Fibroblast of lung (primary cell): ENCODE results near the gene PTK7. TPM values are rescaled to one million over a fixed set of nuclear protein-coding genes. Genes with fewer than 3 reads are reported as not detected.
A peak's percentile ranks its signal among the peaks of the same experiment; 100 is the strongest.

Experiments used
- DNase-seq, 2 donors: peaks; one replicate each; pipeline versions ENCODE4 v3.0.0 to v3.0.0-alpha.2; 2010; ENCODE audit warnings: low read depth in 2 of 2
- H2AFZ ChIP-seq: 2 replicates; pipeline ENCODE4 v1.5.1; 2012; ENCODE audit warnings: low read length, control low read depth, inconsistent platforms
- H3K27ac ChIP-seq: 2 replicates; pipeline ENCODE4 v1.5.1; 2011; ENCODE audit warnings: low read length, control low read depth; ENCODE audit not compliant: insufficient read depth
- H3K27me3 ChIP-seq: 2 replicates; pipeline ENCODE4 v1.5.1; 2011; ENCODE audit warnings: mild to moderate bottlenecking, low read length; ENCODE audit not compliant: control insufficient read depth, insufficient read depth
- H3K36me3 ChIP-seq: 2 replicates; pipeline ENCODE4 v1.5.1; 2011; ENCODE audit warnings: low read length; ENCODE audit not compliant: control insufficient read depth, insufficient read depth
- H3K4me1 ChIP-seq: 2 replicates; pipeline ENCODE4 v1.5.1; 2011; ENCODE audit warnings: low read length; ENCODE audit not compliant: control insufficient read depth, insufficient read depth; ENCODE audit errors: extremely low read depth
- H3K4me2 ChIP-seq: 2 replicates; pipeline ENCODE4 v1.5.1; 2011; ENCODE audit warnings: low read length, control low read depth; ENCODE audit not compliant: insufficient read depth; ENCODE audit errors: extremely low read depth
- H3K4me3 ChIP-seq, 4 experiments: fragments of 200-600 bp in 1 of 4; sonication (generic) in 1 of 4; replicated peaks in 1 of 4; 2 replicates each; pipeline ENCODE4 v1.5.1; 2011 to 2016; ENCODE audit warnings: low read length in 4 of 4, low read depth in 3 of 4, mild to moderate bottlenecking in 3 of 4, control low read depth in 2 of 4, inconsistent platforms in 1 of 4, mixed read lengths in 1 of 4; ENCODE audit not compliant: insufficient read depth in 1 of 4; ENCODE audit errors: control extremely low read depth in 1 of 4
- H3K79me2 ChIP-seq: 2 replicates; pipeline ENCODE4 v1.5.1; 2012; ENCODE audit warnings: mild to moderate bottlenecking, low read length, inconsistent platforms; ENCODE audit not compliant: control insufficient read depth, insufficient read depth
- H3K9ac ChIP-seq: 2 replicates; pipeline ENCODE4 v1.5.1; 2011; ENCODE audit warnings: mild to moderate bottlenecking, low read length, control low read depth; ENCODE audit not compliant: insufficient read depth
- H3K9me3 ChIP-seq: 2 replicates; pipeline ENCODE4 v1.5.1; 2012; ENCODE audit warnings: low read depth, low read length; ENCODE audit not compliant: control insufficient read depth, insufficient read depth
- H4K20me1 ChIP-seq: 2 replicates; pipeline ENCODE4 v1.5.1; 2011; ENCODE audit warnings: low read length; ENCODE audit not compliant: control insufficient read depth, insufficient read depth; ENCODE audit errors: extremely low read depth
- CTCF ChIP-seq, 2 donors: IDR thresholded peaks in 1 of 2; conservative IDR thresholded peaks in 1 of 2; 1 replicate in 1 of 2; 2 replicates in 1 of 2; pipeline ENCODE4 v1.5.1; 2011 to 2012; ENCODE audit warnings: low read length in 2 of 2, control low read depth in 1 of 2, inconsistent platforms in 1 of 2, low read depth in 1 of 2, mild to moderate bottlenecking in 1 of 2
- EZH2 ChIP-seq: IDR thresholded peaks from 2 replicates; pipeline ENCODE4 v1.5.1; 2012; ENCODE audit warnings: low read length, control low read depth, mild to moderate bottlenecking; ENCODE audit errors: missing control alignments
- polyA plus RNA-seq, 2 donors: library from polyadenylated mRNA; depleted of rRNA in 1 of 2; stranded (reverse) in 1 of 2; unstranded in 1 of 2; fragments of >200 nt; gene quantifications; 2 replicates each; pipeline ENCODE4 v1.2.1, GENCODE V29; 2011 to 2012; ENCODE audit warnings: missing spikeins in 1 of 2
- total RNA-seq: library from RNA; depleted of rRNA; stranded (reverse); fragments of >200 nt; gene quantifications from 2 replicates; pipeline ENCODE4 v1.2.1, GENCODE V29; 2014

The PTK7 gene
- total and polyA plus RNA-seq, 2 donors (not counting 1 experiment from before 2014, with no cell fraction given) = 145 to 149 TPM

DNA sequence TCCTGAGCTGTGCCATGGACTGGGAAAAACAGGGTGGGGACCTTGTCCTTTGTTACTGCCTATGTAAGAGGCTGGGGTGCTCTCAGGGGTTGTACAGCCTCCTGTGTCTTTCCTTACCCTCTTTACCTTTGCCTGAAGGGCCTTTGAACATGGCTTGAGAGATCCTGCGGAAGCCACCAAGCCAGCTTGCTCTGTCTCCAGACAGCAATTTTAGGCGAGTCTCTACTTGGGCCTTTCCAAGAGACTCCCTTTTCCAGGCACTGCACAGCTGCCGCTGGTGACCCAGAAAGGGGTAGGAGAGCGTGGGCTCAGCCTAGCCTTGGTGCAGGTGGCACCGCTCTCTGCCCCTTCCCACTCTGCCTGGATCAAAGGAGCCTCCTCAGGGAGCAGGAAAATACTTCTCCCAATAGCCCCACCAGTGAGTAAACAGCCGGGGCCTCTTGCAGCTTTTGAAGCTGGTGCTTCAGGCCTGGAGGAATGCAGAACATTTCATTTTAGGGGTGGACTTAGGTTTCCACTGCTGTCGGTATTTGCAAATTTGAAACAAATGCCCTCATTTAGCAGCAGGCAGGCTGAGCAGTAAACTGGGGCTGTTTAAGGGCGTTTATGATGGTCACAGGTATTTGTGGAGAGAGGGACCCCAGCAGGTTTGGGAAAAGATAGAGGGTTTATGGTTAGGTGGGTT is 13.9 kb downstream of the PTK7 start:
- Histone ChIP-seq H3K27me3 (no peaks in the 10 kb centered on the region), H3K4me3 (no peak overlapping the region), H3K4me2 (no peak overlapping the region), H3K79me2 (no peaks in the 10 kb centered on the region), H3K36me3 (no peaks in the 10 kb centered on the region), H3K9me3 (no peaks in the 10 kb centered on the region), H3K4me1 (peaks cover 7% of the 10 kb centered on the region), H3K27ac (no peak overlapping the region), H2AFZ (no peak overlapping the region), H3K9ac (no peak overlapping the region), H4K20me1 (no peaks in the 10 kb centered on the region)
- TF ChIP-seq CTCF (conservative IDR thresholded peaks at IDR 0.05 in 1 of 2, IDR thresholded peaks at IDR 0.05 in 1 of 2; ENCODE audit: low read depth in 1 of 2, low read length in 2 of 2) = no peak
- no peak for TF ChIP-seq EZH2
- DNase-seq = peak; percentile 20 to 50

- Histone ChIP-seq H3K4me2 (no peak overlapping the region), H3K27ac (no peak overlapping the region), H3K9ac (no peak overlapping the region), H3K27me3 (no peaks in the 10 kb centered on the region), H3K9me3 (no peaks in the 10 kb centered on the region), H3K4me1 (peaks cover 7% of the 10 kb centered on the region), H3K79me2 (peaks cover 2% of the 10 kb centered on the region), H3K36me3 (no peaks in the 10 kb centered on the region), H3K4me3 (no peak overlapping the region), H4K20me1 (no peaks in the 10 kb centered on the region), H2AFZ (no peak overlapping the region)
- peak in 1 of 2 donors; percentile 32 for DNase-seq
- TF ChIP-seq CTCF (conservative IDR thresholded peaks at IDR 0.05 in 1 of 2, IDR thresholded peaks at IDR 0.05 in 1 of 2; ENCODE audit: low read depth in 1 of 2, low read length in 2 of 2) = no peak
- no peak for TF ChIP-seq EZH2
Measured at GRCh38 chr6:43090559-43090956, 14.4 kb downstream of the PTK7 start.

DNA sequence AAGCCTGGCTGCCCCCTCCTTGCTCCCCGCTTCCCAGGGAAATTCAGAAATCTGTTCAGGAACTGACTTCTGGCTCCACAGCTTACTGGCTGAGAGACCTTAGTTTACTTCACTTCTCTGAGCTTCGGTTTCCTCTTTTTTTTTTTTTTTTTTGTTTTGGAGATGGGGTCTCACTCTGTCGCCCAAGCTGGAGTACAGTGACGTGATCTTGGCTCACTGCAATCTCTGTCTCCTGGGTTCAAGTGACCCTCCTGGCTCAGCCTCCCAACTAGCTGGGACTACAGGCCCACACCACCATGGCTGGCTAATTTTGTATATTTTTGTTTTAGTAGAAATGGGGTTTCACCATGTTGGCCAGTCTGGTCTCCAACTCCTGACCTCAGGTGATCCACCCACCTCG is 14.9 kb downstream of the PTK7 start:
- H3K27ac ChIP-seq = no peak overlapping the region
- no peaks in the 10 kb centered on the region for H4K20me1 ChIP-seq
- TF ChIP-seq CTCF (conservative IDR thresholded peaks at IDR 0.05 in 1 of 2, IDR thresholded peaks at IDR 0.05 in 1 of 2; ENCODE audit: low read depth in 1 of 2, low read length in 2 of 2) = no peak
- TF ChIP-seq EZH2 = no peak
- H3K4me1 ChIP-seq = peaks cover 10% of the 10 kb centered on the region
- DNase-seq = no peak
- H3K36me3 ChIP-seq = no peaks in the 10 kb centered on the region
- no peak overlapping the region for H2AFZ ChIP-seq
- H3K27me3 ChIP-seq = no peaks in the 10 kb centered on the region
- no peak overlapping the region for H3K4me2 ChIP-seq
- H3K4me3 ChIP-seq = no peak overlapping the region
- peaks cover 2% of the 10 kb centered on the region for H3K79me2 ChIP-seq
- H3K9ac ChIP-seq = no peak overlapping the region
- H3K9me3 ChIP-seq = no peaks in the 10 kb centered on the region
